ENCODE results near the gene DNAJC13. TPM values are rescaled to one million over a fixed set of nuclear protein-coding genes. Genes with fewer than 3 reads are reported as not detected.

The DNAJC13 gene
- total and polyA plus RNA-seq, 2 experiments from 2014 or later: 17.8 to 51.1 TPM

DNA sequence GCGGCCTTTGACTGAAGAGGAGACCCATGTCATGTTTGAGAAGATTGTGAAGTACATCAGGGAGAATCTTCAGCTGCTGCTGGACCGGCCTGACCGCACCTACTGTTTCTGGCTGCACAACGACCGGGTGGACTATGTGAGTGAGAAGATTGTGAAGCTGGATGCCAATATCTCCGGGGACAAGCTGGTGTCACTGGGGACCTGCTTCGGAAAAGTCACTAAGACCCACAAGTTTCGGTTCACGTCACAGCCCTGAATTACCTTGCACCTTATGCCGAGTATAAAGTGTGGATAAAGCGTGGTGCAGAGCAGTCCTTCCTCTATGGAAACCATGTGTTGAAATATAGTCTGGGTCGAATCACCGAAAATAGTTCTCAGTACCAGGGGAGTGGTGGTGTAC is 16.0 kb upstream of the DNAJC13 start:
- no peak for TF ChIP-seq EZH2 (IDR thresholded peaks at IDR 0.05; ENCODE audit: insufficient read depth, poor library complexity, severe bottlenecking)
- no peak for TF ChIP-seq EZH2phosphoT487 (IDR thresholded peaks at IDR 0.05; ENCODE audit: insufficient read depth, low read depth)
- Histone ChIP-seq H3K27me3 (replicated peaks; ENCODE audit: insufficient read depth) (no peaks in the 10 kb centered on the region), H3K9ac (no peak overlapping the region), H3K4me1 (ENCODE audit: insufficient read depth) (peaks cover 8% of the 10 kb centered on the region; the same call in 1 of the 2 replicates), H3K9me2 (ENCODE audit: insufficient read depth) (no peaks in the 10 kb centered on the region; the same call in 1 of the 2 replicates), H3K4me3 (no peak overlapping the region), H3F3A (ENCODE audit: insufficient read depth) (peaks cover 17% of the 10 kb centered on the region; the same call in 1 of the 2 replicates), H3K9me3 (ENCODE audit: low read depth) (no peaks in the 10 kb centered on the region), H2AFZ (no peak overlapping the region), H3K27ac (no peak overlapping the region), H3K36me3 (ENCODE audit: low read depth) (no peaks in the 10 kb centered on the region), H4K20me1 (ENCODE audit: insufficient read depth) (no peaks in the 10 kb centered on the region), H3K4me2 (ENCODE audit: unreplicated experiment) (no peak overlapping the region), H3K79me2 (ENCODE audit: insufficient read depth) (no peaks in the 10 kb centered on the region)
- in situ Hi-C loops (cut with MboI): loop anchor here (10.0 kb wide), 1 partner anchor 146 kb away; no protein-coding TSS in a partner anchor
- DNase-seq: no peak
- 79 to 85% methylated on average over 13 of the region's 13 CpGs for WGBS, 2 experiments (ENCODE audit: low coverage in 1 of 2, low lambda C conversion rate in 2 of 2, missing lambda C conversion rate in 2 of 2)

DNA sequence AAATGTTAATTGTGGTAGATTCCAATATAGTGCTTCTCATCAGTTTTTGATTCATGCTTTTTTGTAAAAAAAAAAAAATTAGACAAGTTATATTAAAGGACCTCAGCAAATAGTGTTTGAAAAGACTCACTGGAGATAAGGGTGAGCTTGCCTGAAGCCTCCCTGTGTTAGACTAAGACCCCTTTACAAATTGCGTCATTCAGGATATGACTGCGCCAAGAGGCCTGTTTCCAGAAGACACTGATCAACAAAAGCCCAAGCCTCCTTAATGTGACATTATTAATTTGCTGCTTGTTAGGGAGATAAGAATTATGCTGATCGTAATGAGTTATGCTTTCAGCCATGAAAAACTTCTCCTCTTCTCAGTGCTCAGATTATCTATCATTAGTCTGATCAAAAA is 13.0 kb upstream of the DNAJC13 start:
- TF ChIP-seq EZH2phosphoT487 (IDR thresholded peaks at IDR 0.05; ENCODE audit: insufficient read depth, low read depth) (no peak), EZH2 (IDR thresholded peaks at IDR 0.05; ENCODE audit: insufficient read depth, poor library complexity, severe bottlenecking) (no peak)
- in situ Hi-C loops (cut with MboI): loop anchor here (10.0 kb wide), 1 partner anchor 149 kb away; no protein-coding TSS in a partner anchor
- H3K4me1 ChIP-seq (ENCODE audit: insufficient read depth): peaks cover 8% of the 10 kb centered on the region; the same call in 1 of the 2 replicates
- H3K79me2 ChIP-seq (ENCODE audit: insufficient read depth): no peaks in the 10 kb centered on the region
- no peak overlapping the region for H2AFZ ChIP-seq
- H3K27ac ChIP-seq: no peak overlapping the region
- H3K9ac ChIP-seq: no peak overlapping the region
- H3K9me3 ChIP-seq (ENCODE audit: low read depth): no peaks in the 10 kb centered on the region
- no peaks in the 10 kb centered on the region; the same call in 1 of the 2 replicates for H3K9me2 ChIP-seq (ENCODE audit: insufficient read depth)
- no peaks in the 10 kb centered on the region for H3K36me3 ChIP-seq (ENCODE audit: low read depth)
- no peaks in the 10 kb centered on the region for H3K27me3 ChIP-seq (replicated peaks; ENCODE audit: insufficient read depth)
- H4K20me1 ChIP-seq (ENCODE audit: insufficient read depth): no peaks in the 10 kb centered on the region
- no peak overlapping the region for H3K4me2 ChIP-seq (ENCODE audit: unreplicated experiment)
- no peak overlapping the region for H3K4me3 ChIP-seq
- DNase-seq: no peak
- peaks cover 18% of the 10 kb centered on the region; the same call in 1 of the 2 replicates for H3F3A ChIP-seq (ENCODE audit: insufficient read depth)
- 87 to 89% methylated on average over 3 of the region's 3 CpGs for WGBS, 2 experiments (ENCODE audit: low coverage in 1 of 2, low lambda C conversion rate in 2 of 2, missing lambda C conversion rate in 2 of 2)

DNA sequence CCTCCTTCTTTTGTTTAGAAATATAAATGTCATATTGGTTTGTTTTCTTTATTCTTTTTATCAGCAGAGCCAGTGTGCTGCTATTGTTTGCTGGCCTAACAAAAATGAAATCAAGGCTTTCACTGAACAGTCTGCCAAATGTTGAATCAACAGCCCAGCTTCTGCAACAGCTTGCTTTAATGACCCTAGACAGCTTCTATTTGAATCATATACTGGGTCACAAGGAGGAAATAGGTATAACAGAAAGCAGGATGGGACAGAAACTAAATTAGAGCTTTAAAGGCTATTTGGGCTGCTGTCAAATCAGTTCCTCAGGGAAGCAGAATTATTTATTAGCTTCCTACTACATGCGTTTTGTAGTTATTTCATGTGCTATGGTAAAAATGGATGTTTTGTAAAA is 12.1 kb upstream of the DNAJC13 start:
- Histone ChIP-seq H2AFZ (no peak overlapping the region), H3K4me3 (no peak overlapping the region), H3K27me3 (replicated peaks; ENCODE audit: insufficient read depth) (no peaks in the 10 kb centered on the region), H3K36me3 (ENCODE audit: low read depth) (no peaks in the 10 kb centered on the region), H3K4me2 (ENCODE audit: unreplicated experiment) (peak overlapping the region; percentile 16), H4K20me1 (ENCODE audit: insufficient read depth) (no peaks in the 10 kb centered on the region), H3K4me1 (ENCODE audit: insufficient read depth) (peaks cover 8% of the 10 kb centered on the region; the same call in 1 of the 2 replicates), H3K9me3 (ENCODE audit: low read depth) (no peaks in the 10 kb centered on the region), H3K27ac (peak overlapping the region; percentile 17), H3K9ac (no peak overlapping the region), H3K9me2 (ENCODE audit: insufficient read depth) (no peaks in the 10 kb centered on the region; the same call in 1 of the 2 replicates), H3F3A (ENCODE audit: insufficient read depth) (peaks cover 18% of the 10 kb centered on the region; the same call in 1 of the 2 replicates), H3K79me2 (ENCODE audit: insufficient read depth) (no peaks in the 10 kb centered on the region)
- in situ Hi-C loops (cut with MboI): loop anchor here (10.0 kb wide), 1 partner anchor 150 kb away; no protein-coding TSS in a partner anchor
- peak; percentile 60 for DNase-seq
- 50 to 74% methylated on average over 1 of the region's 1 CpG for WGBS, 2 experiments (ENCODE audit: low coverage in 1 of 2, low lambda C conversion rate in 2 of 2, missing lambda C conversion rate in 2 of 2)
- TF ChIP-seq EZH2phosphoT487 (IDR thresholded peaks at IDR 0.05; ENCODE audit: insufficient read depth, low read depth): no peak
- no peak for TF ChIP-seq EZH2 (IDR thresholded peaks at IDR 0.05; ENCODE audit: insufficient read depth, poor library complexity, severe bottlenecking)

DNA sequence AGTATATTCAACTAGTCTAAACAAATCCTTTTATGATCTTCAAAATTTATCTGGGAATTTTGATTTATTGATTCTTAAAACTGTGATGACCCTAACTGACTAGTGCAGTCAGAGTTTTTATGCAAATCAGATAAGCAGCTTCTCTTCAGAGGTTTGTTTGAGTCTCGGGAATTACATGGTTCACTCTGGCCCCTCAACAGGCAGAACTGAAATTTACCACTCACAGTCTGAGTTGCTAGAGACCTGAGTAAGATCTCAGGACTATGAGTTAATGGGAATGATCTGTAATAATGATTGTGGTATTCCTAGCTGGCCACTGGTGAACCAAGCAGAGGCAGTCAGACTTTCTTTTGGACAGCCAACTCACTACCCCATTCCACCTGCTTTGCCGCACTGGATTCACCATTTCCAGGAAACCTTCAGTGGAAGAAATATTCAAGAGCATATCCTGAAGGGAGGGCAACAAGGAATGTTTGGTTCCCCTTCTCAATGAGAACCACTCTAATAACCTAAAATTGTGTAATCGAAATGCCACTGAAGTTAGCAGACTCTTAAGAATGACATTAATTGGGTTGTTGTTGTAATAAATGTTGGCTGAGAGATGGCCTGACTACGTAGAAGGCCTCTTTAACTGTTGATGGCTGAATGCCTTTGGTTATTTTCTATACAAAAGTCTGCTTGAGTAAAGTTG is 11.5 kb upstream of the DNAJC13 start:
- Histone ChIP-seq H3K36me3 (ENCODE audit: low read depth) (no peaks in the 10 kb centered on the region), H3K9ac (no peak overlapping the region), H2AFZ (no peak overlapping the region), H3K4me1 (ENCODE audit: insufficient read depth) (peaks cover 8% of the 10 kb centered on the region; the same call in 1 of the 2 replicates), H3K4me2 (ENCODE audit: unreplicated experiment) (no peak overlapping the region), H3F3A (ENCODE audit: insufficient read depth) (peaks cover 18% of the 10 kb centered on the region; the same call in 1 of the 2 replicates), H3K9me2 (ENCODE audit: insufficient read depth) (no peaks in the 10 kb centered on the region; the same call in 1 of the 2 replicates), H3K9me3 (ENCODE audit: low read depth) (no peaks in the 10 kb centered on the region), H4K20me1 (ENCODE audit: insufficient read depth) (no peaks in the 10 kb centered on the region), H3K27ac (peak overlapping the region; percentile 17), H3K27me3 (replicated peaks; ENCODE audit: insufficient read depth) (no peaks in the 10 kb centered on the region), H3K4me3 (no peak overlapping the region), H3K79me2 (ENCODE audit: insufficient read depth) (no peaks in the 10 kb centered on the region)
- 89 to 90% methylated on average over 4 of the region's 4 CpGs for WGBS, 2 experiments (ENCODE audit: low coverage in 1 of 2, low lambda C conversion rate in 2 of 2, missing lambda C conversion rate in 2 of 2)
- DNase-seq: peak; percentile 15
- in situ Hi-C loops (cut with MboI): loop anchor here (10.0 kb wide), 1 partner anchor 151 kb away; no protein-coding TSS in a partner anchor
- no peak for TF ChIP-seq EZH2phosphoT487 (IDR thresholded peaks at IDR 0.05; ENCODE audit: insufficient read depth, low read depth)
- TF ChIP-seq EZH2 (IDR thresholded peaks at IDR 0.05; ENCODE audit: insufficient read depth, poor library complexity, severe bottlenecking): no peak

All from GM23248 (cell line).